ENCODE results near the gene NAPEPLD.
"Not testable (repeated sequence)": the region's sequence is repeated elsewhere in the genome, so short reads cannot be mapped to it uniquely, and the experiment has no call there.

The NAPEPLD gene

GRCh38 chr7:103058122-103058521 lies 90.8 kb downstream of the NAPEPLD start:
- Histone ChIP-seq H3K14ac (ENCODE audit: low read length) (no peak overlapping the region), H3K9me3 (replicated peaks in 1 of 2; ENCODE audit: control insufficient read depth in 2 of 2, insufficient read depth in 1 of 2, low read depth in 1 of 2, low read length in 2 of 2) (no peaks in the 10 kb centered on the region), H2AFZ (ENCODE audit: low read length) (no peak overlapping the region), H3K23ac (ENCODE audit: low read depth, low read length, poor library complexity) (no peak overlapping the region), H4K91ac (ENCODE audit: low read depth, low read length, poor library complexity) (no peak overlapping the region), H2BK15ac (ENCODE audit: low read length) (no peak overlapping the region), H2BK5ac (ENCODE audit: low read length) (no peak overlapping the region), H2BK120ac (ENCODE audit: low read depth, low read length) (no peak overlapping the region), H3K4me3 (ENCODE audit: low read length in 2 of 2) (no peak overlapping the region), H3K4me2 (ENCODE audit: insufficient read depth, low read length, poor library complexity, severe bottlenecking) (no peak overlapping the region), H2BK12ac (ENCODE audit: low read length) (no peak overlapping the region), H3K4ac (ENCODE audit: low read length) (no peak overlapping the region), H2AK5ac (ENCODE audit: low read depth, low read length) (no peak overlapping the region), H3K36me3 (replicated peaks in 1 of 2; ENCODE audit: control insufficient read depth in 2 of 2, insufficient read depth in 2 of 2, low read length in 2 of 2) (peaks cover 2 to 6% of the 10 kb centered on the region in 2 donors), H4K8ac (ENCODE audit: low read depth, low read length) (no peak overlapping the region), H3K9ac (ENCODE audit: low read depth, low read length, poor library complexity) (no peak overlapping the region), H3K27me3 (ENCODE audit: control insufficient read depth in 3 of 3, insufficient read depth in 3 of 3, low read depth in 1 of 3, low read length in 3 of 3) (no peaks in the 10 kb centered on the region), H3K27ac (replicated peaks; ENCODE audit: low read length) (no peak overlapping the region), H3K4me1 (ENCODE audit: control insufficient read depth in 2 of 2, insufficient read depth in 1 of 2, low read depth in 1 of 2, low read length in 2 of 2) (peaks cover 0 to 1% of the 10 kb centered on the region in 2 donors), H3K18ac (ENCODE audit: low read length) (no peak overlapping the region), H3K79me1 (ENCODE audit: low read depth, low read length) (no peaks in the 10 kb centered on the region)
- DNase-seq (ENCODE audit: low spot score): no peak

- not testable (repeated sequence) for H3K36me3 ChIP-seq (replicated peaks in 1 of 2; ENCODE audit: control insufficient read depth in 2 of 2, insufficient read depth in 2 of 2, low read length in 2 of 2); H3K4me1 ChIP-seq (ENCODE audit: control insufficient read depth in 2 of 2, insufficient read depth in 1 of 2, low read depth in 1 of 2, low read length in 2 of 2); H3K4me2 ChIP-seq (ENCODE audit: insufficient read depth, low read length, poor library complexity, severe bottlenecking); H2BK5ac ChIP-seq (ENCODE audit: low read length); H3K4me3 ChIP-seq (ENCODE audit: low read length in 2 of 2); H3K4ac ChIP-seq (ENCODE audit: low read length); H3K27ac ChIP-seq (replicated peaks; ENCODE audit: low read length); H3K23ac ChIP-seq (ENCODE audit: low read depth, low read length, poor library complexity); H2BK15ac ChIP-seq (ENCODE audit: low read length); H2AK5ac ChIP-seq (ENCODE audit: low read depth, low read length); H3K9me3 ChIP-seq (replicated peaks in 1 of 2; ENCODE audit: control insufficient read depth in 2 of 2, insufficient read depth in 1 of 2, low read depth in 1 of 2, low read length in 2 of 2); H2AFZ ChIP-seq (ENCODE audit: low read length); H4K91ac ChIP-seq (ENCODE audit: low read depth, low read length, poor library complexity); H2BK120ac ChIP-seq (ENCODE audit: low read depth, low read length); H3K14ac ChIP-seq (ENCODE audit: low read length); DNase-seq (ENCODE audit: low spot score); H2BK12ac ChIP-seq (ENCODE audit: low read length); H3K9ac ChIP-seq (ENCODE audit: low read depth, low read length, poor library complexity); H3K18ac ChIP-seq (ENCODE audit: low read length); H4K8ac ChIP-seq (ENCODE audit: low read depth, low read length); H3K27me3 ChIP-seq (ENCODE audit: control insufficient read depth in 3 of 3, insufficient read depth in 3 of 3, low read depth in 1 of 3, low read length in 3 of 3); H3K79me1 ChIP-seq (ENCODE audit: low read depth, low read length)
- no CpG with 5 or more reads among the region's 1 CpG for WGBS, 2 donors (ENCODE audit: extremely low coverage in 2 of 2, insufficient read length in 2 of 2, insufficient replicate concordance in 1 of 2)
Measured at GRCh38 chr7:103056006-103056405, 92.9 kb downstream of the NAPEPLD start.

- peaks cover 2 to 6% of the 10 kb centered on the region in 2 donors for H3K36me3 ChIP-seq (replicated peaks in 1 of 2; ENCODE audit: control insufficient read depth in 2 of 2, insufficient read depth in 2 of 2, low read length in 2 of 2)
- no peak overlapping the region for H2BK120ac ChIP-seq (ENCODE audit: low read depth, low read length)
- no peaks in the 10 kb centered on the region for H3K4me1 ChIP-seq (ENCODE audit: control insufficient read depth in 2 of 2, insufficient read depth in 1 of 2, low read depth in 1 of 2, low read length in 2 of 2)
- no peak overlapping the region for H2AFZ ChIP-seq (ENCODE audit: low read length)
- no peak overlapping the region for H2BK12ac ChIP-seq (ENCODE audit: low read length)
- H3K27me3 ChIP-seq (ENCODE audit: control insufficient read depth in 3 of 3, insufficient read depth in 3 of 3, low read depth in 1 of 3, low read length in 3 of 3): no peaks in the 10 kb centered on the region
- H3K23ac ChIP-seq (ENCODE audit: low read depth, low read length, poor library complexity): no peak overlapping the region
- no peaks in the 10 kb centered on the region for H3K79me1 ChIP-seq (ENCODE audit: low read depth, low read length)
- no peak overlapping the region for H3K18ac ChIP-seq (ENCODE audit: low read length)
- H4K8ac ChIP-seq (ENCODE audit: low read depth, low read length): no peak overlapping the region
- H3K27ac ChIP-seq (replicated peaks; ENCODE audit: low read length): no peak overlapping the region
- peaks cover 3 to 33% of the 10 kb centered on the region in 2 donors for H3K9me3 ChIP-seq (replicated peaks in 1 of 2; ENCODE audit: control insufficient read depth in 2 of 2, insufficient read depth in 1 of 2, low read depth in 1 of 2, low read length in 2 of 2)
- H2BK15ac ChIP-seq (ENCODE audit: low read length): no peak overlapping the region
- no peak overlapping the region for H3K4me2 ChIP-seq (ENCODE audit: insufficient read depth, low read length, poor library complexity, severe bottlenecking)
- H4K91ac ChIP-seq (ENCODE audit: low read depth, low read length, poor library complexity): no peak overlapping the region
- H3K4ac ChIP-seq (ENCODE audit: low read length): no peak overlapping the region
- no peak overlapping the region for H3K4me3 ChIP-seq (ENCODE audit: low read length in 2 of 2)
- DNase-seq (ENCODE audit: low spot score): no peak
- H3K9ac ChIP-seq (ENCODE audit: low read depth, low read length, poor library complexity): no peak overlapping the region
- no CpG with 5 or more reads among the region's 6 CpGs for WGBS, 2 donors (ENCODE audit: extremely low coverage in 2 of 2, insufficient read length in 2 of 2, insufficient replicate concordance in 1 of 2)
- no peak overlapping the region for H3K14ac ChIP-seq (ENCODE audit: low read length)
- H2AK5ac ChIP-seq (ENCODE audit: low read depth, low read length): no peak overlapping the region
- H2BK5ac ChIP-seq (ENCODE audit: low read length): no peak overlapping the region
Measured at GRCh38 chr7:103051519-103051918, 97.4 kb downstream of the NAPEPLD start.
